HEK293 (cell line): Measurements from ENCODE around the gene SLC41A1.

ENCODE experiments used
- CTCF ChIA-PET: fragments of 350-600 bp; formaldehyde crosslinking; extraction: SDS; loops from one replicate; lab custom pipeline; 2021; ENCODE audit warnings: antibody characterized with exemption; lab: Yijun Ruan, JAX
- POLR2A ChIA-PET: fragments of 300-600 bp; formaldehyde crosslinking; extraction: SDS; loops from one replicate; lab custom pipeline; 2020; ENCODE audit warnings: antibody characterized with exemption, inconsistent platforms; lab: Yijun Ruan, JAX
- H3K27ac ChIP-seq: fragments of 200-500 bp; sonication (Bioruptor generic); 2 replicates; pipeline ENCODE4 v1.5.1; 2014; ENCODE audit warnings: low read depth, low read length, control low read depth, inconsistent platforms; ENCODE audit errors: extremely low read depth
- H3K36me3 ChIP-seq, 2 experiments: fragments of 200-500 bp in 1 of 2; sonication (Bioruptor generic) in 1 of 2; 1 replicate in 1 of 2; 2 replicates in 1 of 2; pipeline ENCODE4 v1.5.1; 2014 to 2017; ENCODE audit warnings: inconsistent platforms in 2 of 2, low read length in 2 of 2; ENCODE audit not compliant: control insufficient read depth in 2 of 2, insufficient read depth in 1 of 2
- H3K4me1 ChIP-seq: fragments of 200-500 bp; sonication (Bioruptor generic); 2 replicates; pipeline ENCODE4 v1.5.1; 2014; ENCODE audit warnings: mild to moderate bottlenecking, low read length, inconsistent platforms; ENCODE audit not compliant: control insufficient read depth, insufficient read depth
- H3K4me3 ChIP-seq: 2 replicates; pipeline ENCODE4 v1.5.1; 2011; ENCODE audit warnings: low read depth, mild to moderate bottlenecking, control low read depth, low read length, moderate library complexity
- H3K9me3 ChIP-seq: fragments of 200-500 bp; sonication (Bioruptor generic); 2 replicates; pipeline ENCODE4 v1.5.1; 2014; ENCODE audit warnings: low read depth, low read length, inconsistent platforms; ENCODE audit not compliant: control insufficient read depth, insufficient read depth
- EGR2 ChIP-seq: fragments of 450-650 bp; formaldehyde crosslinking; IDR thresholded peaks from 2 replicates; pipeline ENCODE4 v1.5.1; 2016; ENCODE audit warnings: low read depth, missing biosample characterization, missing genetic modification characterization
- FEZF1 ChIP-seq: fragments of 450-650 bp; formaldehyde crosslinking; IDR thresholded peaks from 2 replicates; pipeline ENCODE4 v1.5.1; 2016; ENCODE audit warnings: missing biosample characterization, missing genetic modification characterization
- GLIS2 ChIP-seq: fragments of 450-650 bp; formaldehyde crosslinking; IDR thresholded peaks from 2 replicates; pipeline ENCODE4 v1.5.1; 2016; ENCODE audit warnings: missing biosample characterization, missing genetic modification characterization
- HOXA7 ChIP-seq: sonication (generic); formaldehyde crosslinking; IDR thresholded peaks from 2 replicates; pipeline ENCODE4 v1.8.1; 2022; ENCODE audit warnings: missing genetic modification reagents, borderline replicate concordance
- MZF1 ChIP-seq: fragments of 450-650 bp; formaldehyde crosslinking; IDR thresholded peaks from 2 replicates; pipeline ENCODE4 v1.5.1; 2017; ENCODE audit warnings: missing biosample characterization, missing genetic modification characterization, borderline replicate concordance
- ZBTB6 ChIP-seq: fragments of 450-650 bp; formaldehyde crosslinking; IDR thresholded peaks from 2 replicates; pipeline ENCODE4 v1.5.1; 2017; ENCODE audit warnings: missing biosample characterization, missing genetic modification characterization
- ZBTB8A ChIP-seq: fragments of 450-650 bp; formaldehyde crosslinking; IDR thresholded peaks from 2 replicates; pipeline ENCODE4 v1.5.1; 2016; ENCODE audit warnings: missing biosample characterization, missing genetic modification characterization
- ZNF121 ChIP-seq: fragments of 450-650 bp; formaldehyde crosslinking; IDR thresholded peaks from 2 replicates; pipeline ENCODE4 v1.5.1; 2016; ENCODE audit warnings: missing biosample characterization, missing genetic modification characterization
- ZNF133 ChIP-seq: fragments of 450-650 bp; formaldehyde crosslinking; IDR thresholded peaks from 2 replicates; pipeline ENCODE4 v1.5.1; 2016; ENCODE audit warnings: missing biosample characterization, missing genetic modification characterization
- ZNF157 ChIP-seq: fragments of 450-650 bp; formaldehyde crosslinking; IDR thresholded peaks from 2 replicates; pipeline ENCODE4 v1.5.1; 2016; ENCODE audit warnings: missing biosample characterization, missing genetic modification characterization
- ZNF174 ChIP-seq: fragments of 450-650 bp; formaldehyde crosslinking; IDR thresholded peaks from 2 replicates; pipeline ENCODE4 v1.5.0; 2017; ENCODE audit warnings: missing biosample characterization, mild to moderate bottlenecking, missing genetic modification characterization
- ZNF354C ChIP-seq: fragments of 450-650 bp; formaldehyde crosslinking; IDR thresholded peaks from 2 replicates; pipeline ENCODE4 v1.5.1; 2016; ENCODE audit warnings: missing biosample characterization, missing genetic modification characterization, low read depth, borderline replicate concordance
- ZNF366 ChIP-seq: fragments of 450-650 bp; formaldehyde crosslinking; conservative IDR thresholded peaks from 2 replicates; pipeline ENCODE4 v1.5.1; 2016; ENCODE audit warnings: missing biosample characterization, missing genetic modification characterization
- ZNF416 ChIP-seq: fragments of 450-650 bp; formaldehyde crosslinking; IDR thresholded peaks from 2 replicates; pipeline ENCODE4 v1.5.1; 2016; ENCODE audit warnings: missing biosample characterization, missing genetic modification characterization
- ZNF514 ChIP-seq: fragments of 450-650 bp; formaldehyde crosslinking; IDR thresholded peaks from 2 replicates; pipeline ENCODE4 v1.5.1; 2016; ENCODE audit warnings: missing biosample characterization, missing genetic modification characterization
- ZNF548 ChIP-seq: fragments of 450-650 bp; formaldehyde crosslinking; IDR thresholded peaks from 2 replicates; pipeline ENCODE4 v1.5.1; 2016; ENCODE audit warnings: missing biosample characterization, missing genetic modification characterization
- ZNF585B ChIP-seq: fragments of 450-650 bp; formaldehyde crosslinking; IDR thresholded peaks from 2 replicates; pipeline ENCODE4 v1.5.1; 2016; ENCODE audit warnings: missing biosample characterization, missing genetic modification characterization
- ZNF623 ChIP-seq: fragments of 450-650 bp; formaldehyde crosslinking; IDR thresholded peaks from 2 replicates; pipeline ENCODE4 v1.5.1; 2016; ENCODE audit warnings: missing biosample characterization, missing genetic modification characterization
- ZNF629 ChIP-seq: fragments of 450-650 bp; formaldehyde crosslinking; IDR thresholded peaks from 2 replicates; pipeline ENCODE4 v1.5.1; 2017; ENCODE audit warnings: missing biosample characterization, missing genetic modification characterization
- ZNF664 ChIP-seq: fragments of 450-650 bp; formaldehyde crosslinking; IDR thresholded peaks from 2 replicates; pipeline ENCODE4 v1.5.1; 2016; ENCODE audit warnings: missing biosample characterization, missing genetic modification characterization
- ZNF692 ChIP-seq: fragments of 450-650 bp; formaldehyde crosslinking; IDR thresholded peaks from 2 replicates; pipeline ENCODE4 v1.5.1; 2016; ENCODE audit warnings: missing biosample characterization, missing genetic modification characterization
- ZNF747 ChIP-seq: fragments of 450-650 bp; formaldehyde crosslinking; IDR thresholded peaks from 2 replicates; pipeline ENCODE4 v1.5.1; 2016; ENCODE audit warnings: missing biosample characterization, missing genetic modification characterization
- ZSCAN30 ChIP-seq: fragments of 450-650 bp; IDR thresholded peaks from 2 replicates; pipeline ENCODE4 v1.5.1; 2018; ENCODE audit warnings: missing biosample characterization, mild to moderate bottlenecking, missing genetic modification characterization, moderate library complexity

SLC41A1 gene

GRCh38 chr1:205767248-205767647, 45.8 kb downstream of the SLC41A1 start (continued):
- TF ChIP-seq MZF1 (tag by site-specific recombination) (no peak), ZNF629 (no peak), EGR2 (no peak), GLIS2 (tag by site-specific recombination) (no peak), ZBTB6 (no peak), ZNF174 (no peak), ZSCAN30 (tag by site-specific recombination) (no peak), ZNF157 (tag by site-specific recombination) (no peak)

- H3K4me3 ChIP-seq: no peak overlapping the region
- H3K36me3 ChIP-seq: peaks cover 0 to 13% of the 10 kb centered on the region in 2 experiments; a peak in 1 of 3 replicates
- no peak for TF ChIP-seq ZNF585B (tag by site-specific recombination)
- peak; percentile 90 for TF ChIP-seq ZNF664 (tag by site-specific recombination)
- ChIA-PET CTCF (no interaction called here), POLR2A (interaction anchor here (1.6 to 2.3 kb wide), 2 partner anchors 8 to 17 kb away, joined by 5 to 10 read pairs; partner anchors contain the start of genes NUCKS1 and RAB29)
- no peaks in the 10 kb centered on the region for H3K9me3 ChIP-seq
- no peaks in the 10 kb centered on the region for H3K4me1 ChIP-seq
- no peak overlapping the region for H3K27ac ChIP-seq
These were observed 46.4 kb downstream of the SLC41A1 start for GRCh38 chr1:205766570-205766969.

GRCh38 chr1:205766038-205766437, 47.0 kb downstream of the SLC41A1 start:
- H3K4me3 ChIP-seq: no peak overlapping the region
- H3K4me1 ChIP-seq: no peaks in the 10 kb centered on the region
- no peak overlapping the region for H3K27ac ChIP-seq
- ChIA-PET POLR2A (interaction anchor here (1.6 to 2.3 kb wide), 2 partner anchors 9 to 16 kb away, joined by 5 to 10 read pairs; partner anchors contain the start of genes NUCKS1 and RAB29), CTCF (no interaction called here)
- H3K36me3 ChIP-seq: peaks cover 0 to 10% of the 10 kb centered on the region in 2 experiments; a peak in 1 of 3 replicates
- TF ChIP-seq ZBTB8A (tag by site-specific recombination): no peak
- no peak for TF ChIP-seq ZNF354C
- TF ChIP-seq FEZF1 (tag by site-specific recombination): no peak
- TF ChIP-seq ZNF366 (tag by site-specific recombination): no peak
- no peak for TF ChIP-seq HOXA7 (CRISPR knock-in tag)
- TF ChIP-seq ZNF514 (tag by site-specific recombination): no peak
- no peak for TF ChIP-seq ZNF121
- no peak for TF ChIP-seq ZNF747 (tag by site-specific recombination)
- TF ChIP-seq ZNF548 (tag by site-specific recombination): no peak
- no peak for TF ChIP-seq ZNF692
- TF ChIP-seq ZNF623: no peak
- TF ChIP-seq ZNF416 (tag by site-specific recombination): no peak
- no peak for TF ChIP-seq ZNF133 (tag by site-specific recombination)
- no peak for TF ChIP-seq ZNF629
- H3K9me3 ChIP-seq: no peaks in the 10 kb centered on the region
